GM12878 (cell line): ENCODE measurements around the gene CEP131. TPM values are rescaled to one million over a fixed set of nuclear protein-coding genes. Genes with fewer than 3 reads are reported as not detected.

Source experiments
- ATAC-seq: fragments of 200-7000 bp; cut with Tn5 transposase; 3 replicates; pipeline ENCODE4 v1.9.1; 2020; ENCODE audit warnings: mild to moderate bottlenecking, moderate library complexity
- BruUV-seq: library from RNA; stranded (reverse); fragments of 400-500 nt; replicated peaks from 2 replicates; lab custom pipeline; 2021; lab: Mats Ljungman, UMichigan
- CTCF ChIA-PET: fragments of 300-600 bp; sonication (Branson Sonifier 250); formaldehyde crosslinking; extraction: SDS; loops from one replicate; lab custom pipeline; 2021; ENCODE audit warnings: inconsistent platforms; lab: Yijun Ruan, JAX
- POLR2A ChIA-PET: fragments of 350-600 bp; formaldehyde crosslinking; extraction: SDS; loops from one replicate; lab custom pipeline; 2021; ENCODE audit warnings: inconsistent platforms; lab: Charles Lee
- RAD21 ChIA-PET: fragments of 300-600 bp; sonication (Branson Sonifier 250); formaldehyde crosslinking; loops from one replicate; lab custom pipeline; 2023; ENCODE audit warnings: antibody characterized with exemption; ENCODE audit not compliant: unreplicated experiment; lab: Charles Lee
- SMC1A ChIA-PET: fragments of 300-600 bp; sonication (Branson Sonifier 250); formaldehyde crosslinking; loops from one replicate; lab custom pipeline; 2023; ENCODE audit not compliant: unreplicated experiment, uncharacterized antibody; lab: Charles Lee
- DNase-seq: peaks from one replicate; pipeline ENCODE4 v3.0.0-alpha.2; 2011; ENCODE audit warnings: low read depth, low spot score
- FAIRE-seq: peaks from 3 replicates; lab custom pipeline; 2011; peaks lifted over from hg19 to GRCh38; lab: Jason Lieb, UNC
- H2AFZ ChIP-seq: 2 replicates; pipeline ENCODE4 v1.6.0; 2011; ENCODE audit warnings: low read depth, low read length, control low read depth; ENCODE audit not compliant: control insufficient read depth
- H3K27ac ChIP-seq: 2 replicates; pipeline ENCODE4 v1.5.1; 2011; ENCODE audit warnings: control low read depth; ENCODE audit not compliant: control insufficient read depth, insufficient read depth
- H3K27me3 ChIP-seq, 2 experiments: replicated peaks in 1 of 2; 2 replicates each; pipeline versions ENCODE4 v1.6.0 to v1.6.1; 2011; ENCODE audit warnings: low read length in 1 of 2; ENCODE audit not compliant: control insufficient read depth in 2 of 2, insufficient read depth in 2 of 2
- H3K36me3 ChIP-seq, 2 experiments: 2 replicates each; pipeline ENCODE4 v1.5.1; 2011; ENCODE audit warnings: low read length in 1 of 2; ENCODE audit not compliant: control insufficient read depth in 2 of 2, insufficient read depth in 2 of 2
- H3K4me1 ChIP-seq: 2 replicates; pipeline ENCODE4 v1.6.1; 2011; ENCODE audit warnings: mild to moderate bottlenecking, low read length, moderate library complexity, mixed read lengths; ENCODE audit not compliant: control insufficient read depth, insufficient read depth
- H3K4me2 ChIP-seq: 2 replicates; pipeline ENCODE4 v1.6.0; 2011; ENCODE audit warnings: control low read depth; ENCODE audit not compliant: control insufficient read depth, insufficient read depth
- H3K4me3 ChIP-seq: fragments of 200-600 bp; sonication (generic); 2 replicates; pipeline ENCODE4 v1.5.1; 2016
- H3K79me2 ChIP-seq: 2 replicates; pipeline ENCODE4 v1.6.0; 2011; ENCODE audit warnings: low read length; ENCODE audit not compliant: control insufficient read depth, insufficient read depth
- H3K9ac ChIP-seq: 2 replicates; pipeline ENCODE4 v1.8.0; 2011; ENCODE audit warnings: low read length, control low read depth, mixed read lengths; ENCODE audit not compliant: control insufficient read depth, insufficient read depth
- H3K9me3 ChIP-seq: replicated peaks from 3 replicates; pipeline ENCODE4 v1.5.1; 2011; ENCODE audit warnings: mild to moderate bottlenecking, low read length; ENCODE audit not compliant: control insufficient read depth, insufficient read depth
- H4K20me1 ChIP-seq: 2 replicates; pipeline ENCODE4 v1.6.0; 2011; ENCODE audit not compliant: control insufficient read depth, insufficient read depth
- BACH1 ChIP-seq: fragments of 450-650 bp; IDR thresholded peaks from 2 replicates; pipeline ENCODE4 v1.6.1; 2017; ENCODE audit warnings: mild to moderate bottlenecking, borderline replicate concordance
- FOS ChIP-seq: IDR thresholded peaks from 3 replicates; pipeline ENCODE4 v1.6.1; 2011; ENCODE audit warnings: borderline replicate concordance; ENCODE audit not compliant: insufficient read length; ENCODE audit errors: extremely low read depth
- KAT2A ChIP-seq: conservative IDR thresholded peaks from 2 replicates; pipeline ENCODE4 v1.6.1; 2011; ENCODE audit warnings: low read depth, low read length; ENCODE audit not compliant: control insufficient read depth
- LARP7 ChIP-seq: fragments of 450-650 bp; IDR thresholded peaks from 2 replicates; pipeline ENCODE4 v1.6.1; 2017; ENCODE audit warnings: mild to moderate bottlenecking
- POLR2AphosphoS5 ChIP-seq: IDR thresholded peaks from 2 replicates; pipeline ENCODE4 v1.6.1; 2011; ENCODE audit warnings: mild to moderate bottlenecking, low read length, inconsistent platforms
- RB1 ChIP-seq: fragments of 450-650 bp; formaldehyde crosslinking; IDR thresholded peaks from 2 replicates; pipeline ENCODE4 v1.6.1; 2017; ENCODE audit warnings: mild to moderate bottlenecking, borderline replicate concordance
- TCF3 ChIP-seq: IDR thresholded peaks from 2 replicates; pipeline ENCODE4 v1.6.1; 2012; ENCODE audit warnings: low read depth, mild to moderate bottlenecking, low read length, borderline replicate concordance; ENCODE audit not compliant: insufficient read depth
- ZNF24 ChIP-seq: fragments of 450-650 bp; IDR thresholded peaks from 2 replicates; pipeline ENCODE4 v1.6.1; 2017; ENCODE audit warnings: antibody characterized with exemption, mild to moderate bottlenecking
- ZNF274 ChIP-seq: IDR thresholded peaks from one replicate; pipeline ENCODE4 v1.8.0; 2011; ENCODE audit not compliant: insufficient read length, insufficient read depth
- WGBS: methylation state at CpG from one replicate; pipeline ENCODE4 v1.1.6; 2016; ENCODE audit warnings: low lambda C conversion rate; ENCODE audit not compliant: insufficient replicate concordance, insufficient coverage; ENCODE audit errors: missing lambda C conversion rate; 5-methylcytosine and 5-hydroxymethylcytosine counted together
- in situ Hi-C: fragments of 300-500 bp; cut with MboI; formaldehyde crosslinking; loops from 9 replicates; pipeline ENCODE4 v1.14.3; 2018; ENCODE audit warnings: mixed read lengths
- intact Hi-C: fragments of 100-400 bp; cut with micrococcal nuclease; formaldehyde crosslinking; loops from one replicate; pipeline ENCODE4 v1.14.2; 2022; ENCODE audit not compliant: unreplicated experiment
- polyA plus RNA-seq, 11 experiments: library from polyadenylated mRNA; depleted of rRNA in 4 of 11; unstranded in 6 of 11; stranded (reverse) in 5 of 11; fragments of >200 nt; fragmentation: Nextera tagmentation in 4 of 11; fragmentation: Illumina TruSeq in 1 of 11; extraction: Ambion mirVana in 4 of 11; extraction: Trizol in 1 of 11; gene quantifications; 1 replicate in 1 of 11; 2 replicates in 10 of 11; pipeline versions ENCODE4 v1.2.1 to v1.2.3, GENCODE V29; 2011 to 2016; ENCODE audit warnings: inconsistent platforms in 2 of 11, missing spikeins in 2 of 11, low read depth in 1 of 11
- total RNA-seq, 4 experiments: library from RNA; depleted of rRNA in 3 of 4; stranded (reverse); fragments of >200 nt in 3 of 4; fragmentation: Illumina TruSeq in 1 of 4; extraction: Trizol in 1 of 4; gene quantifications; 2 replicates each; pipeline versions ENCODE4 v1.2.1 to v1.2.3, GENCODE V29; 2013 to 2021
- TF ChIP-seq, protein P1 (sequence below): fragments of 450-650 bp; conservative IDR thresholded peaks from 2 replicates; pipeline ENCODE4 v1.6.1; 2017; ENCODE audit warnings: mild to moderate bottlenecking, moderate library complexity
- TF ChIP-seq, protein P2 (sequence below): fragments of 450-650 bp; IDR thresholded peaks from 2 replicates; pipeline ENCODE4 v1.6.1; 2017; ENCODE audit warnings: mild to moderate bottlenecking
- TF ChIP-seq, protein P3 (sequence below): IDR thresholded peaks from 2 replicates; pipeline ENCODE4 v1.6.1; 2012; ENCODE audit warnings: improper control_type of control experiment, low read depth, low read length; ENCODE audit not compliant: insufficient replicate concordance
- TF ChIP-seq, protein P4 (sequence below): IDR thresholded peaks from 2 replicates; pipeline ENCODE4 v1.6.1; 2011; ENCODE audit warnings: borderline replicate concordance, low read depth, mild to moderate bottlenecking, moderate library complexity, mixed read lengths, low read length; ENCODE audit not compliant: insufficient read depth; ENCODE audit errors: extremely low read length

CEP131 gene
- total and polyA plus RNA-seq, 10 of the 15 experiments (the other 5 are each of a cell fraction or from before 2014, with no cell fraction given), result 0.05 to 17.3 (median 6.7) TPM

DNA sequence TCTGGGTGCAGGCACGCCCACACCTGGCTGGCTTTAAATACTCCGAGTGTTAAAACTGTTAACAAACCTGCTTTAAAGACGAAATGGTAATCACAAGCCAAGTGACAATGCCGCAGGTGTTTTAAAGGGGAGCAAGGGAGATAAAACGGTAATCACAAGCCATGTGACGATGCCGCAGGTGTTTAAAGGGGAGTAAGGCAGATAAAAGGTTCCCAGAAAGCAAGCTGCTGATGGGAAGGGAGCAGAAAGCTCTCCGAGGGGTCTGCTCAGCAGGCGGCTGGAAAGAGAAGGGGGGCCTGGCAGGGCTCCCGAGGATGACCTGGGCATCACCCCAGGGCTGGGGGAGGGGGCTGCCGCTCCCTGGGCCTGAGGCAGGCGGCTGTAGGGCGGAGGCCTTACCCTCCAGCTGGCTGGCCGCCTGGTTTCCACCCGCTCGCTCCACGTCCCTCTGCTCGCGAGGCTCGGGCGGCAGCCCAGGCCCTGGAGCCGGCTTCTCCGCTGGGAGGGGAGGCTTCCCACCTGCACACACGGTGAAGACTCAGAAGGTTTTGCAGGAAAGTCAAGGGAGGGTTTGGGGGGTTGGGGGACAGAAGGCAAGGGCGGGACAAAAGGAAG lies 28.4 kb upstream of the CEP131 start:
- Histone ChIP-seq H3K79me2 (no peaks in the 10 kb centered on the region), H4K20me1 (no peaks in the 10 kb centered on the region), H3K27me3 (no peaks in the 10 kb centered on the region), H3K9me3 (no peaks in the 10 kb centered on the region), H3K4me3 (no peak overlapping the region), H2AFZ (no peak overlapping the region), H3K4me2 (no peak overlapping the region), H3K36me3 (peaks cover 2% of the 10 kb centered on the region in 2 experiments; a peak in 3 of 4 replicates), H3K27ac (no peak overlapping the region), H3K9ac (no peak overlapping the region), H3K4me1 (no peaks in the 10 kb centered on the region)
- no TSS peak for BruUV-seq
- intact Hi-C loops, result loop anchor here (5.0 to 10.0 kb wide), 2 partner anchors 264 to 351 kb away; partner anchors contain the start of gene ACTG1
- ChIA-PET RAD21 (no interaction called here), POLR2A (no interaction called here), SMC1A (no interaction called here), CTCF (interaction anchor here (1.6 kb wide), 1 partner anchor 233 kb away, joined by 6 read pairs; no protein-coding TSS in a partner anchor)
- no peak for ATAC-seq
- TF ChIP-seq, protein P1, sequence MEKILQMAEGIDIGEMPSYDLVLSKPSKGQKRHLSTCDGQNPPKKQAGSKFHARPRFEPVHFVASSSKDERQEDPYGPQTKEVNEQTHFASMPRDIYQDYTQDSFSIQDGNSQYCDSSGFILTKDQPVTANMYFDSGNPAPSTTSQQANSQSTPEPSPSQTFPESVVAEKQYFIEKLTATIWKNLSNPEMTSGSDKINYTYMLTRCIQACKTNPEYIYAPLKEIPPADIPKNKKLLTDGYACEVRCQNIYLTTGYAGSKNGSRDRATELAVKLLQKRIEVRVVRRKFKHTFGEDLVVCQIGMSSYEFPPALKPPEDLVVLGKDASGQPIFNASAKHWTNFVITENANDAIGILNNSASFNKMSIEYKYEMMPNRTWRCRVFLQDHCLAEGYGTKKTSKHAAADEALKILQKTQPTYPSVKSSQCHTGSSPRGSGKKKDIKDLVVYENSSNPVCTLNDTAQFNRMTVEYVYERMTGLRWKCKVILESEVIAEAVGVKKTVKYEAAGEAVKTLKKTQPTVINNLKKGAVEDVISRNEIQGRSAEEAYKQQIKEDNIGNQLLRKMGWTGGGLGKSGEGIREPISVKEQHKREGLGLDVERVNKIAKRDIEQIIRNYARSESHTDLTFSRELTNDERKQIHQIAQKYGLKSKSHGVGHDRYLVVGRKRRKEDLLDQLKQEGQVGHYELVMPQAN, result no peak
- TF ChIP-seq LARP7, result no peak
- TF ChIP-seq RB1, result no peak
- no peak for TF ChIP-seq POLR2AphosphoS5
- TF ChIP-seq, protein P2, sequence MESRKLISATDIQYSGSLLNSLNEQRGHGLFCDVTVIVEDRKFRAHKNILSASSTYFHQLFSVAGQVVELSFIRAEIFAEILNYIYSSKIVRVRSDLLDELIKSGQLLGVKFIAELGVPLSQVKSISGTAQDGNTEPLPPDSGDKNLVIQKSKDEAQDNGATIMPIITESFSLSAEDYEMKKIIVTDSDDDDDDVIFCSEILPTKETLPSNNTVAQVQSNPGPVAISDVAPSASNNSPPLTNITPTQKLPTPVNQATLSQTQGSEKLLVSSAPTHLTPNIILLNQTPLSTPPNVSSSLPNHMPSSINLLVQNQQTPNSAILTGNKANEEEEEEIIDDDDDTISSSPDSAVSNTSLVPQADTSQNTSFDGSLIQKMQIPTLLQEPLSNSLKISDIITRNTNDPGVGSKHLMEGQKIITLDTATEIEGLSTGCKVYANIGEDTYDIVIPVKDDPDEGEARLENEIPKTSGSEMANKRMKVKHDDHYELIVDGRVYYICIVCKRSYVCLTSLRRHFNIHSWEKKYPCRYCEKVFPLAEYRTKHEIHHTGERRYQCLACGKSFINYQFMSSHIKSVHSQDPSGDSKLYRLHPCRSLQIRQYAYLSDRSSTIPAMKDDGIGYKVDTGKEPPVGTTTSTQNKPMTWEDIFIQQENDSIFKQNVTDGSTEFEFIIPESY, result no peak
- no peak for TF ChIP-seq KAT2A
- no peak for TF ChIP-seq BACH1
- no peak for TF ChIP-seq ZNF24
- TF ChIP-seq, protein P3, sequence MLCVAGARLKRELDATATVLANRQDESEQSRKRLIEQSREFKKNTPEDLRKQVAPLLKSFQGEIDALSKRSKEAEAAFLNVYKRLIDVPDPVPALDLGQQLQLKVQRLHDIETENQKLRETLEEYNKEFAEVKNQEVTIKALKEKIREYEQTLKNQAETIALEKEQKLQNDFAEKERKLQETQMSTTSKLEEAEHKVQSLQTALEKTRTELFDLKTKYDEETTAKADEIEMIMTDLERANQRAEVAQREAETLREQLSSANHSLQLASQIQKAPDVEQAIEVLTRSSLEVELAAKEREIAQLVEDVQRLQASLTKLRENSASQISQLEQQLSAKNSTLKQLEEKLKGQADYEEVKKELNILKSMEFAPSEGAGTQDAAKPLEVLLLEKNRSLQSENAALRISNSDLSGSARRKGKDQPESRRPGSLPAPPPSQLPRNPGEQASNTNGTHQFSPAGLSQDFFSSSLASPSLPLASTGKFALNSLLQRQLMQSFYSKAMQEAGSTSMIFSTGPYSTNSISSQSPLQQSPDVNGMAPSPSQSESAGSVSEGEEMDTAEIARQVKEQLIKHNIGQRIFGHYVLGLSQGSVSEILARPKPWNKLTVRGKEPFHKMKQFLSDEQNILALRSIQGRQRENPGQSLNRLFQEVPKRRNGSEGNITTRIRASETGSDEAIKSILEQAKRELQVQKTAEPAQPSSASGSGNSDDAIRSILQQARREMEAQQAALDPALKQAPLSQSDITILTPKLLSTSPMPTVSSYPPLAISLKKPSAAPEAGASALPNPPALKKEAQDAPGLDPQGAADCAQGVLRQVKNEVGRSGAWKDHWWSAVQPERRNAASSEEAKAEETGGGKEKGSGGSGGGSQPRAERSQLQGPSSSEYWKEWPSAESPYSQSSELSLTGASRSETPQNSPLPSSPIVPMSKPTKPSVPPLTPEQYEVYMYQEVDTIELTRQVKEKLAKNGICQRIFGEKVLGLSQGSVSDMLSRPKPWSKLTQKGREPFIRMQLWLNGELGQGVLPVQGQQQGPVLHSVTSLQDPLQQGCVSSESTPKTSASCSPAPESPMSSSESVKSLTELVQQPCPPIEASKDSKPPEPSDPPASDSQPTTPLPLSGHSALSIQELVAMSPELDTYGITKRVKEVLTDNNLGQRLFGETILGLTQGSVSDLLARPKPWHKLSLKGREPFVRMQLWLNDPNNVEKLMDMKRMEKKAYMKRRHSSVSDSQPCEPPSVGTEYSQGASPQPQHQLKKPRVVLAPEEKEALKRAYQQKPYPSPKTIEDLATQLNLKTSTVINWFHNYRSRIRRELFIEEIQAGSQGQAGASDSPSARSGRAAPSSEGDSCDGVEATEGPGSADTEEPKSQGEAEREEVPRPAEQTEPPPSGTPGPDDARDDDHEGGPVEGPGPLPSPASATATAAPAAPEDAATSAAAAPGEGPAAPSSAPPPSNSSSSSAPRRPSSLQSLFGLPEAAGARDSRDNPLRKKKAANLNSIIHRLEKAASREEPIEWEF, result no peak
- TF ChIP-seq, protein P4, sequence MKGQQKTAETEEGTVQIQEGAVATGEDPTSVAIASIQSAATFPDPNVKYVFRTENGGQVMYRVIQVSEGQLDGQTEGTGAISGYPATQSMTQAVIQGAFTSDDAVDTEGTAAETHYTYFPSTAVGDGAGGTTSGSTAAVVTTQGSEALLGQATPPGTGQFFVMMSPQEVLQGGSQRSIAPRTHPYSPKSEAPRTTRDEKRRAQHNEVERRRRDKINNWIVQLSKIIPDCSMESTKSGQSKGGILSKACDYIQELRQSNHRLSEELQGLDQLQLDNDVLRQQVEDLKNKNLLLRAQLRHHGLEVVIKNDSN, result no peak
- TF ChIP-seq FOS, result no peak
- TF ChIP-seq TCF3, result no peak
- no peak for TF ChIP-seq ZNF274
- WGBS, result 70% methylated on average over 24 of the region's 25 CpGs
- FAIRE-seq, result no peak
- no peak for DNase-seq
- in situ Hi-C loops, result no loop called here
